ENCODE measurements around the gene RORB.

The RORB gene

GRCh38 chr9:74562611-74563010 is 65.5 kb downstream of the RORB start:
- ChIA-PET POLR2A (no interaction called here), CTCF (no interaction called here)
- no peak for TF ChIP-seq CTCF (IDR thresholded peaks at IDR 0.05; ENCODE audit: control extremely low read depth, extremely low read depth, low read depth, missing control alignments)
- no peak for DNase-seq (ENCODE audit: extremely low spot score)

- POLR2A ChIA-PET, result no interaction called here
- CTCF ChIA-PET, result interaction anchor here (0.8 to 1.0 kb wide), 3 partner anchors 13 to 887 kb away, joined by 3 to 4 read pairs (median 3); no protein-coding TSS in a partner anchor
- DNase-seq (ENCODE audit: extremely low spot score), result peak; percentile 25
- peak; percentile 72 for TF ChIP-seq CTCF (IDR thresholded peaks at IDR 0.05; ENCODE audit: control extremely low read depth, extremely low read depth, low read depth, missing control alignments)
Observed at GRCh38 chr9:74570879-74571512, 73.9 kb downstream of the RORB start.

GRCh38 chr9:74573640-74574191 is 76.6 kb downstream of the RORB start:
- CTCF ChIA-PET, result interaction anchor here (1.8 kb wide), 1 partner anchor 890 kb away, joined by 11 read pairs; no protein-coding TSS in a partner anchor
- POLR2A ChIA-PET, result no interaction called here
- no peak for TF ChIP-seq CTCF (IDR thresholded peaks at IDR 0.05; ENCODE audit: control extremely low read depth, extremely low read depth, low read depth, missing control alignments)

DNA sequence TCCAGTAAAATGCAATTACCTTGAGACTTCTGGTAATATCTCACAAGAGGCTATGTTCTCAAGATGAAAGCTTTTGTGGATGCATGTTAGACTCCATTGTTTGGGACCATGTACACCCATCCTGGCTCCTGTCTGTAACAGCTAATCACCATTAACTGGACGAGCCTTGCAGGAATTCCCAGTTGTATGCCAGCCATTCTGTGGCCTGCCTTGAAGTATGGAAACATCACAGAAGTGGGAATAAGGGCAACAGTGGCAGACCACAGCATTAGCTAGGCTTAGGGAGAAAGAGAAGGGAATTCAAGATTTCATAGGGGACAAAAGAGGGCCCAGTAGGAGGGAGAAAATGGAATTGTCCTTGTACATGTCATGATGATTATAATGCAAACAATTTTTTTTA is 79.0 kb downstream of the RORB start:
- DNase-seq (ENCODE audit: extremely low spot score), result no peak
- POLR2A ChIA-PET, result no interaction called here
- CTCF ChIA-PET, result interaction anchor here (0.8 to 1.3 kb wide), 4 partner anchors 15 to 892 kb away, joined by 3 read pairs; no protein-coding TSS in a partner anchor
- TF ChIP-seq CTCF (IDR thresholded peaks at IDR 0.05; ENCODE audit: control extremely low read depth, extremely low read depth, low read depth, missing control alignments), result no peak

More at GRCh38 chr9:74573640-74574191, 76.6 kb downstream of the RORB start:
- DNase-seq (ENCODE audit: extremely low spot score), result no peak

DNA sequence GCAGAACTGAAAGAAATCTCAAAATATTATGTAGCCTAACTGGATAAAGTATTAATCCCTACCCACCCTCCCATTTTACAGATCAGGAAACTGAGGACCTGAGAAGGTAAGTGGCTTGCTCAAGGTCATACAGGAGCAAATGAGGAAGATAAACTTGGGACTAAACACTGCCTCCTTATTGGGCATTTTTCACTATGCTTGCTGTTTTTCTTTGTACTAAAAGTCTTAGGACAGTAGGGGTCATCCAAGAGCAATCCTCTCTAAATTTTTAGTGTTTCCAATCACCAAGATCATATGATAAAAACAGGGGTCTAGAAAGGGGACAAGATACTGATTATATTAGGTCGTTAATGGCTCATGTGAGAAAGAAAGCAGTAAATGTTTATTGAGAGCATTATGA is 80.8 kb downstream of the RORB start:
- DNase-seq (ENCODE audit: extremely low spot score), result no peak
- TF ChIP-seq CTCF (IDR thresholded peaks at IDR 0.05; ENCODE audit: control extremely low read depth, extremely low read depth, low read depth, missing control alignments), result peak; percentile 6
- ChIA-PET POLR2A (no interaction called here), CTCF (no interaction called here)

DNA sequence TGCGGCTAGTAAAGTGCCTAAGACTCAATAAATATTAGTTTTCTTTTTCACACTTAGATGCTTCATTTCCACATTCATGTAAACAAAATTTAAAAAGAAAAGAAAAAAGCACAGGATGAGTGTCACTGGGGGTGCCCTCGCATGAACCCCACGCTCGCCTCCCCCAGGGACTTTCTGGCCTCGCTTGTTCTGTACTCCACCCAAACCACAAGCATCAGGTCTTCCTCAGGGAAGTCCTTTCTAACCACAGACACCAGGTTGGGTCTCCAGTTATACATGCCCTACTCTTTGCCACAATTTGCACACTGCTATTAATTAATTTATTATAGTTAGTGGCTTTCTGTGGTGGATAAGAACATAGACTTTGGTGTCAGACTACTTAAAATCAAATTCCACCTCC is 92.4 kb downstream of the RORB start:
- DNase-seq (ENCODE audit: extremely low spot score), result no peak
- ChIA-PET POLR2A (no interaction called here), CTCF (no interaction called here)
- TF ChIP-seq CTCF (IDR thresholded peaks at IDR 0.05; ENCODE audit: control extremely low read depth, extremely low read depth, low read depth, missing control alignments), result no peak
